ENCODE measurements around the gene FBXW5. TPM values are rescaled to one million over a fixed set of nuclear protein-coding genes. Genes with fewer than 3 reads are reported as not detected.
A peak's percentile ranks its signal among the peaks of the same experiment; 100 is the strongest.

FBXW5 gene
- total and polyA plus RNA-seq, 8 donors = 56.2 to 117 (median 64.1) TPM

DNA sequence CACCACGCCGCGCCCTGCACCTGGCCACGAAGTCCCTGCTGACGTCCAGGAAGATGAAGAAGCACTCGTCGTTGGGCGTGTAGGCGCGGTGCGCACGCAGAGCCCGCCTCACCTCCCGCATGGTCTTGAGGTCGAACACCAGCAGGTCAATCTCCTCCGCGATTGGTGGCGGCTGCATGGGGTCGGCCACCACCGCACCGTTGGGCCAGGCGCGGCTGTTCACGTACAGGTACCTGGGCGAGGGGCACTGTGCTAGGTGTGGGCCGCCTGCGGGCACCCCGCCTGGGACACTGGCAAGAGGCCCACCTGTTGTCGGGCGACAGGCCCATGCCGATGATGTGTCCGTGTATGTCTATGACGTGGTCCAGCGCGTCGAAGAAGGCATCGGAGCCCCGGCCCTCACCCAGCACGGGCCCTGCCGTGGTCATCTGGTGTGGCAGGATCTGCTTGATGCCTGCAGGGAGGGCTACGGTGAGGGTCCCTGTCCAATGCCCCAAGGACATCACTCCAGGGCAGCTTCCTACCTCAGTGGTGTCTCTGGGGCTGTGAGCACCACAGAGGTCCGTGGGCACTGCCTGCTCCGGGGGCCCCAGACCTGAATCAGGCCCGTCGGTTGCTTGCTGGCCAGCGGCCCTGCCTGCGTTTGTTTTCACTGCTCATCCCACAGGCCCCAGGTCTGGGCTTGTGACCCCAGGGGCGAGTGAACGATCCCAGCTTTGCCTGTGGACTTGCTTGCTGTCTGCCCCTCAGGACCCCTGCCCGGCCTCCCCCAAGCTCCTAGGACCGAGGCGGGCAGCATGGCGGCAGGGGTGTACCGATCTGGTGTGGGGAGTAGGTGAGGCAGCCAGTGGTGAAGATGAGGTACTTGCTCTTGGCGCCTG, 3.1 kb downstream of the FBXW5 start:
- Histone ChIP-seq H3K27ac (no peak overlapping the region), H3K4me1 (no peaks in the 10 kb centered on the region), H3K9me3 (no peaks in the 10 kb centered on the region), H3K4me3 (no peak overlapping the region), H3K27me3 (no peaks in the 10 kb centered on the region), H3K36me3 (peaks cover 7 to 31% (median 25%) of the 10 kb centered on the region in 3 donors)
- intact Hi-C loops (cut with DNase I) = loop anchor here in 1 of 3 donors (10.0 kb wide), 2 partner anchors 97 to 147 kb away; partner anchors contain the start of genes AJM1, CCDC183, PHPT1 and TMEM141
- FAIRE-seq (no peak), ATAC-seq (no peak), DNase-seq (peak in 2 of 6 donors; percentile 41 to 81)
- no peak for TF ChIP-seq CTCF (IDR thresholded peaks at IDR 0.05)
- 95% methylated on average over 54 to 55 of the region's 55 CpGs for WGBS, 2 donors

- H3K4me3 ChIP-seq = no peak overlapping the region
- no peaks in the 10 kb centered on the region for H3K27me3 ChIP-seq
- DNase-seq = peak in 2 of 6 donors; percentile 55 to 81
- TF ChIP-seq CTCF (IDR thresholded peaks at IDR 0.05) = no peak
- no peak overlapping the region for H3K27ac ChIP-seq
- WGBS, 2 donors = 94 to 96% methylated on average over 40 to 42 of the region's 42 CpGs
- ATAC-seq = no peak
- no peaks in the 10 kb centered on the region for H3K9me3 ChIP-seq
- intact Hi-C loops (cut with DNase I) = loop anchor here in 1 of 3 donors (10.0 kb wide), 2 partner anchors 96 to 146 kb away; partner anchors contain the start of genes AJM1, CCDC183, PHPT1 and TMEM141
- H3K4me1 ChIP-seq = no peaks in the 10 kb centered on the region
- FAIRE-seq = no peak
- peaks cover 7 to 31% (median 25%) of the 10 kb centered on the region in 3 donors for H3K36me3 ChIP-seq
Measured at GRCh38 chr9:136940526-136941230, 3.9 kb downstream of the FBXW5 start.

DNA sequence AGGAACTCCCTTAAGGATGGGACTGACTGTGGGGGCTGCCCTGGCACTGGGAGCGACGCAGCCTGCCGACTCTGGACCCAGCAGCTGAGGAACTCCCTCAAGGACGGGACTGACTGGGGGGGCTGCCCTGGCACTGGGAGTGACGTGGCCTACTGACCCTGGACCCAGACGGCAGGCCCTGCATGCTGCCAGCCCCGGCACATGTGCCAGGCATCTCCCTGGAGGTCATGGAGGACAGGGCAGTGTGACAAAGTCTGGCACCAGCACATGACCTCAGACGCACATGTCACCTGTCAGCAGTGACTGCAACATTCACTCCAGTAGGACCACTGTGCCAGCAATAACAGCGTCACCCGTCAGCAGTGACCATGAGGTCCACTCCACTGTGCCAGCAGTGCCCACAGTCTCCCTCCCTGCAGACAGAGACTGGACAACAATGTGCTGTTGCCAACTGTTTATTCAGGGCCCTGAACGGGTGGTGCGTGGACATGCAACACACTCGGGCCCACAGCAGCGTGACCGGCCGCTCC, 4.5 kb downstream of the FBXW5 start:
- peak in 2 of 4 donors; percentile 1 to 3 for ATAC-seq
- Histone ChIP-seq H3K27ac (no peak overlapping the region), H3K4me1 (no peaks in the 10 kb centered on the region), H3K4me3 (no peak overlapping the region), H3K27me3 (no peaks in the 10 kb centered on the region), H3K36me3 (peaks cover 7 to 31% (median 25%) of the 10 kb centered on the region in 3 donors), H3K9me3 (no peaks in the 10 kb centered on the region)
- FAIRE-seq = no peak
- peak in 5 of 6 donors; percentile 48 to 72 (median 67) for DNase-seq
- intact Hi-C loops (cut with DNase I) = loop anchor here in 1 of 3 donors (10.0 kb wide), 2 partner anchors 95 to 145 kb away; partner anchors contain the start of genes AJM1, CCDC183, PHPT1 and TMEM141
- 50 to 56% methylated on average over 16 of the region's 16 CpGs for WGBS, 2 donors
- TF ChIP-seq CTCF (IDR thresholded peaks at IDR 0.05) = no peak

- H3K27me3 ChIP-seq = no peaks in the 10 kb centered on the region
- H3K9me3 ChIP-seq = no peaks in the 10 kb centered on the region
- no peak overlapping the region for H3K4me3 ChIP-seq
- no peak overlapping the region for H3K27ac ChIP-seq
- TF ChIP-seq CTCF (IDR thresholded peaks at IDR 0.05) = no peak
- peaks cover 7 to 31% (median 25%) of the 10 kb centered on the region in 3 donors for H3K36me3 ChIP-seq
- H3K4me1 ChIP-seq = no peaks in the 10 kb centered on the region
- FAIRE-seq = no peak
- DNase-seq = peak in 2 of 6 donors; percentile 54 to 76
- intact Hi-C loops (cut with DNase I) = no loop called here
- 91% methylated on average over 28 of the region's 28 CpGs for WGBS, 2 donors
- ATAC-seq = no peak
Measured at GRCh38 chr9:136939431-136939995, 5.0 kb downstream of the FBXW5 start.
